Measurements from ENCODE around the gene AHNAK. TPM values are rescaled to one million over a fixed set of nuclear protein-coding genes. Genes with fewer than 3 reads are reported as not detected.
A peak's percentile ranks its signal among the peaks of the same experiment; 100 is the strongest.

Gene AHNAK
- total RNA-seq, 1 donor from 2014 or later: 302 TPM

DNA sequence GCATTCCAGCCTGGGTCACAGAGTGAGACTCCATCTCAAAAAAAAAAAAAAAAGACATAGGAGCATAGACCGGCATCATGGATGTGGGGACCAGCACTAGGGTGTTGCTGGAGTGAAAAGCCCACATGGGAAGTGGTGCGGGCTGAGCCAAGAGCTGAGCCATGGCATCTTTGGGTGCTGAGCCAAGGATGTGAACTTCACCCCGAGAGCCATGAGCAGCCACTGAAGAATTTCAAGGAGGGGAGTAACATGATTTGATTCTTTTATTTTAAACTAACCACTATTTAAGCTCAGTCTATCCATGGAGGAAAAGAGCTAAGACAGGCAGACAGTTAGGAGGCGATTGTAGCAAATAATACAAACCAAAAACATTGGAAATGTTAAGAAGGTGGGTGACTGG is 57.4 kb downstream of the AHNAK start:
- Mint-ChIP-seq H3K9me3 (peaks cover 4% of the 10 kb centered on the region), H3K36me3 (no peaks in the 10 kb centered on the region), H3K27me3 (no peaks in the 10 kb centered on the region), H3K4me1 (ENCODE audit: unreplicated experiment) (peaks cover 18% of the 10 kb centered on the region), H3K27ac (no peak overlapping the region), H3K4me3 (no peak overlapping the region)
- no peak for DNase-seq (ENCODE audit: extremely low spot score, unreplicated experiment)
- TF ChIP-seq, protein P1, sequence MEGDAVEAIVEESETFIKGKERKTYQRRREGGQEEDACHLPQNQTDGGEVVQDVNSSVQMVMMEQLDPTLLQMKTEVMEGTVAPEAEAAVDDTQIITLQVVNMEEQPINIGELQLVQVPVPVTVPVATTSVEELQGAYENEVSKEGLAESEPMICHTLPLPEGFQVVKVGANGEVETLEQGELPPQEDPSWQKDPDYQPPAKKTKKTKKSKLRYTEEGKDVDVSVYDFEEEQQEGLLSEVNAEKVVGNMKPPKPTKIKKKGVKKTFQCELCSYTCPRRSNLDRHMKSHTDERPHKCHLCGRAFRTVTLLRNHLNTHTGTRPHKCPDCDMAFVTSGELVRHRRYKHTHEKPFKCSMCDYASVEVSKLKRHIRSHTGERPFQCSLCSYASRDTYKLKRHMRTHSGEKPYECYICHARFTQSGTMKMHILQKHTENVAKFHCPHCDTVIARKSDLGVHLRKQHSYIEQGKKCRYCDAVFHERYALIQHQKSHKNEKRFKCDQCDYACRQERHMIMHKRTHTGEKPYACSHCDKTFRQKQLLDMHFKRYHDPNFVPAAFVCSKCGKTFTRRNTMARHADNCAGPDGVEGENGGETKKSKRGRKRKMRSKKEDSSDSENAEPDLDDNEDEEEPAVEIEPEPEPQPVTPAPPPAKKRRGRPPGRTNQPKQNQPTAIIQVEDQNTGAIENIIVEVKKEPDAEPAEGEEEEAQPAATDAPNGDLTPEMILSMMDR (conservative IDR thresholded peaks at IDR 0.05): no peak

DNA sequence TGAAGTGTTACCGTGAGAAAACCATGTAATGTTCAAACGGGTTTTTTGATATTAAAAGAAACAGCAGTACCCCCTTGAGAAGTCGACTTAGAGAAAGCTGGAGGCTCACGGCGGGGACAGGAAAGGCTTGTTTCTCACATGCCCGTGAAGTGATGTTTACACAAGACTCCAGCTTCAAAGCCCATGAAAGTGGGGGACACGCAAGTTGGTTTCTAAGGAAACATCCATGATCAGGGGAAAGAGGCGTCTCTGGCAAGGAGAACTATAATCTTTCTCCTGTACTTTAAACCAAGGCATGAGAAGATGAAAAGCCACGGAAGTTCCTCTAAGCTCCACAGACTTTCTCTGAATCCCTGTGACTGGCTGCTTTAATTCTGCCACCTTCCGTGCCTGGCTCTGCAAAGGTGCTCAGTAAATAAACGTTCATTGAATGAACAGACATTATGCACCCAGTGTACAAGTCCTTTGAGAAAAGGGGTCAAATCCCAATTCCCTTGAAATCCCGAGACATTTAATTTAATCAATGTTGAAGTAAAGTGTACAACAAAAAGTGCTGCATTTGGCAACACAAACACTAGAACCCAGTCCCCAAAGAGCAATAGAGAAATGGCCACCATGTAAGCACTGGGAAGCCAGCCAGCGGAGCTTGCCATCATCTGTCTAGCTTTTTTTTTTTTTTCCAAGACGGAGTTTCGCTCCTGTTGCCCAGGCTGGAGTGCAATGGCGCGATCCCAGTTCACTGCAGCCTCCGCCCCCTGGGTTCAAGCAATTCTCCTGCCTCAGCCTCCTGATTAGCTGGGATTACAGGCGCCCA is 58.7 kb downstream of the AHNAK start:
- TF ChIP-seq, protein P1 (conservative IDR thresholded peaks at IDR 0.05): no peak
- Mint-ChIP-seq H3K4me1 (ENCODE audit: unreplicated experiment) (peaks cover 18% of the 10 kb centered on the region), H3K27ac (peak overlapping the region; percentile 43), H3K27me3 (no peaks in the 10 kb centered on the region), H3K9me3 (peaks cover 4% of the 10 kb centered on the region), H3K36me3 (no peaks in the 10 kb centered on the region), H3K4me3 (peak overlapping the region; percentile 25)
- DNase-seq (ENCODE audit: extremely low spot score, unreplicated experiment): no peak

- Mint-ChIP-seq H3K36me3 (no peaks in the 10 kb centered on the region), H3K27ac (no peak overlapping the region), H3K9me3 (peaks cover 4% of the 10 kb centered on the region), H3K4me3 (no peak overlapping the region), H3K4me1 (ENCODE audit: unreplicated experiment) (peaks cover 18% of the 10 kb centered on the region), H3K27me3 (no peaks in the 10 kb centered on the region)
- no peak for DNase-seq (ENCODE audit: extremely low spot score, unreplicated experiment)
- TF ChIP-seq, protein P1 (conservative IDR thresholded peaks at IDR 0.05): no peak
These were observed 59.5 kb downstream of the AHNAK start for GRCh38 chr11:62487136-62487535.

GRCh38 chr11:62484352-62484751 is 62.3 kb downstream of the AHNAK start:
- Mint-ChIP-seq H3K4me1 (ENCODE audit: unreplicated experiment) (peaks cover 21% of the 10 kb centered on the region), H3K27me3 (no peaks in the 10 kb centered on the region), H3K36me3 (no peaks in the 10 kb centered on the region), H3K4me3 (no peak overlapping the region), H3K27ac (no peak overlapping the region), H3K9me3 (peaks cover 8% of the 10 kb centered on the region)
- TF ChIP-seq, protein P1 (conservative IDR thresholded peaks at IDR 0.05): no peak
- no peak for DNase-seq (ENCODE audit: extremely low spot score, unreplicated experiment)

DNA sequence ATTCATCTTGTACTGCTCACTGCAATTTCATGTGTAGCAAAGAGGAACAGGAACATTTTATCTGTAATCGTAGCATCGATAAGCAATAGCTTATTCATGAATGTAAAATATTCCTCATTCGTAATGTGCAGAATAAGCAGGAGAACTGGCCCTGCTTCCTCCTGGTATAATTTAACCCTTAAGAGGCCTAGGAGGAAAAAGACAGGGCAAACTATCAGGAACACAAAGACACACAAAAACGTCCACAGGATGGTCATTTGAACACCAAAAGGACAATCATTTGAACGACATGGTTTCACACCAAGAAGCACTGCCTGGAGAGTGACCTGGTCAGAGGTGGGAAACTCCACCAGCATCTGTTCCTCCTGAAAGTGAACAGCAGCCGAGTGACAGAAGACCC is 63.9 kb downstream of the AHNAK start:
- TF ChIP-seq, protein P1 (conservative IDR thresholded peaks at IDR 0.05): no peak
- no peak overlapping the region for H3K27ac Mint-ChIP-seq
- no peaks in the 10 kb centered on the region for H3K27me3 Mint-ChIP-seq
- DNase-seq (ENCODE audit: extremely low spot score, unreplicated experiment): no peak
- H3K9me3 Mint-ChIP-seq: peaks cover 8% of the 10 kb centered on the region
- H3K4me1 Mint-ChIP-seq (ENCODE audit: unreplicated experiment): peaks cover 17% of the 10 kb centered on the region
- no peak overlapping the region for H3K4me3 Mint-ChIP-seq
- no peaks in the 10 kb centered on the region for H3K36me3 Mint-ChIP-seq
